ENCODE measurements around the gene NEGR1. TPM values are rescaled to one million over a fixed set of nuclear protein-coding genes. Genes with fewer than 3 reads are reported as not detected.

Gene NEGR1
- total and polyA plus RNA-seq, 4 donors = 0.08 to 0.14 (median 0.12) TPM; not detected in 1

GRCh38 chr1:71745326-71745725 lies 537.0 kb downstream of the NEGR1 start:
- H3K4me3 ChIP-seq (ENCODE audit: low read depth in 1 of 3, low read length in 3 of 3) = no peak overlapping the region
- DNase-seq (ENCODE audit: low spot score) = no peak
- H3K36me3 ChIP-seq (ENCODE audit: control insufficient read depth in 4 of 4, insufficient read depth in 3 of 4, low read depth in 1 of 4, low read length in 3 of 4) = no peaks in the 10 kb centered on the region
- no peaks in the 10 kb centered on the region for H3K4me1 ChIP-seq (ENCODE audit: control insufficient read depth in 4 of 4, insufficient read depth in 4 of 4, low read length in 3 of 4)
- no peak overlapping the region for H3K9ac ChIP-seq (ENCODE audit: low read depth in 1 of 2, low read length in 2 of 2)
- H3K9me3 ChIP-seq (ENCODE audit: control insufficient read depth in 4 of 4, low read length in 3 of 4) = no peaks in the 10 kb centered on the region
- TF ChIP-seq HNF4G (IDR thresholded peaks at IDR 0.05) = no peak
- no peak for TF ChIP-seq ZBTB33 (IDR thresholded peaks at IDR 0.05)
- TF ChIP-seq YY1 (IDR thresholded peaks at IDR 0.05) = no peak
- TF ChIP-seq RXRA (IDR thresholded peaks at IDR 0.05) = no peak
- H3K27ac ChIP-seq (ENCODE audit: low read depth in 1 of 2, low read length in 2 of 2) = no peak overlapping the region
- no peaks in the 10 kb centered on the region for H3K27me3 ChIP-seq (ENCODE audit: control insufficient read depth in 4 of 4, insufficient read depth in 4 of 4, low read length in 3 of 4)

GRCh38 chr1:71743862-71744261 lies 538.5 kb downstream of the NEGR1 start:
- no peak overlapping the region for H3K9ac ChIP-seq (ENCODE audit: low read depth in 1 of 2, low read length in 2 of 2)
- no peaks in the 10 kb centered on the region for H3K9me3 ChIP-seq (ENCODE audit: control insufficient read depth in 4 of 4, low read length in 3 of 4)
- H3K4me1 ChIP-seq (ENCODE audit: control insufficient read depth in 4 of 4, insufficient read depth in 4 of 4, low read length in 3 of 4) = no peaks in the 10 kb centered on the region
- no peak for DNase-seq (ENCODE audit: low spot score)
- H3K27ac ChIP-seq (ENCODE audit: low read depth in 1 of 2, low read length in 2 of 2) = no peak overlapping the region
- H3K27me3 ChIP-seq (ENCODE audit: control insufficient read depth in 4 of 4, insufficient read depth in 4 of 4, low read length in 3 of 4) = no peaks in the 10 kb centered on the region
- no peak for TF ChIP-seq TAF1 (conservative IDR thresholded peaks at IDR 0.05)
- no peak for TF ChIP-seq CTCF (IDR thresholded peaks at IDR 0.05; ENCODE audit: low read depth, low read length, missing input control)
- no peak for TF ChIP-seq GABPA (IDR thresholded peaks at IDR 0.05 in 1 of 2, conservative IDR thresholded peaks at IDR 0.05 in 1 of 2)
- no peak for TF ChIP-seq ZBTB33 (IDR thresholded peaks at IDR 0.05)
- no peak for TF ChIP-seq RAD21 (IDR thresholded peaks at IDR 0.05)
- no peak for TF ChIP-seq FOXA2 (IDR thresholded peaks at IDR 0.05)
- no peak for TF ChIP-seq FOXA1 (IDR thresholded peaks at IDR 0.05)
- no peak for TF ChIP-seq SP1 (IDR thresholded peaks at IDR 0.05)
- TF ChIP-seq RXRA (IDR thresholded peaks at IDR 0.05) = no peak
- no peak for TF ChIP-seq ATF3 (IDR thresholded peaks at IDR 0.05)
- TF ChIP-seq HNF4G (IDR thresholded peaks at IDR 0.05) = no peak
- TF ChIP-seq JUND (IDR thresholded peaks at IDR 0.05) = no peak
- TF ChIP-seq EGR1 (IDR thresholded peaks at IDR 0.05; ENCODE audit: low read depth in 2 of 2) = no peak
- TF ChIP-seq NR2F2 (IDR thresholded peaks at IDR 0.05) = no peak
- TF ChIP-seq YY1 (IDR thresholded peaks at IDR 0.05) = no peak
- TF ChIP-seq MAX (IDR thresholded peaks at IDR 0.05) = no peak
- no peak for TF ChIP-seq REST (IDR thresholded peaks at IDR 0.05)
- TF ChIP-seq HNF4A (conservative IDR thresholded peaks at IDR 0.05) = no peak
- WGBS = 45% methylated on average over 2 of the region's 2 CpGs
- H3K4me3 ChIP-seq (ENCODE audit: low read depth in 1 of 3, low read length in 3 of 3) = no peak overlapping the region
- H3K36me3 ChIP-seq (ENCODE audit: control insufficient read depth in 4 of 4, insufficient read depth in 3 of 4, low read depth in 1 of 4, low read length in 3 of 4) = no peaks in the 10 kb centered on the region
